ENCODE data around the gene VPS33B. TPM values are rescaled to one million over a fixed set of nuclear protein-coding genes. Genes with fewer than 3 reads are reported as not detected.

The VPS33B gene
- total RNA-seq, 1 experiment from 2014 or later, result 16.3 TPM

DNA sequence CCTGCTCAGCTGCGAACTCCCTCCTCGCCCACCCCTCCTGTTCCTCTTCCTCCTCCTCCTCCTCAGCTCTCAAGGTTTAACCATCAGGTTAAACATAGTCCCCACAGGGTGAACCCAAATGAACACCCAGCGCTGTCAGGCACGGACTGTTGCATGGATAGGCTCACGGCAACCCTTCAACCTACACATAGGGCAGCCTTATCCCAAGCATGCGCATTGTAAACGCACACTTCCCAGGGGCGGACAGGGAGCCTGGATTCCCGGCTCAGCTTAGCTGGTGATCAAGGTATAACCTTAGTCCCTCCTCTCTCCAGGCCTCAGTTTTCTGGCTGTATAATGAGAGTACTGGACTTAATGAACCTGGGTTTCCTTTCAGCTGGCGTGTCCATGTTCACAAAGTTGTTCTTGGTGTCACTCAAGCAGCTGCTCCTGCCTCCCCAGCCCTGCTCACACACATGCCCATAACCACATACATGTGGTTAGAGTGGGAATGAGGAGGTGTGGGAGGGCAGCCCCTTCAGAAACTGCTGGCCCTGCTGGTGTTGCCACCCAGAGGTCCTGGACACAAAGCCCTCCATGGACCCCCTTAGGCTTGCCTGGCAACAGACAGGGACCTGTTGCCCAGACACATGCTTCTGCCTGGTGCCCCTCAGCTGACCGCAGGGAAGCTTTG lies 20.9 kb upstream of the VPS33B start:
- Histone ChIP-seq H2BK5ac (ENCODE audit: insufficient read length, low read length) (no peak overlapping the region), H3K14ac (ENCODE audit: insufficient read depth, low read length) (no peak overlapping the region), H3K79me1 (ENCODE audit: insufficient read depth, low read depth, low read length, poor library complexity, severe bottlenecking) (no peaks in the 10 kb centered on the region), H2BK120ac (ENCODE audit: low read depth, low read length, poor library complexity, severe bottlenecking) (no peak overlapping the region), H3K23ac (ENCODE audit: insufficient read length, low read depth, low read length) (no peak overlapping the region), H3K27me3 (ENCODE audit: insufficient read depth, low read length) (no peaks in the 10 kb centered on the region), H3K4me2 (ENCODE audit: insufficient read depth, insufficient read length, low read length) (no peak overlapping the region), H3K4ac (ENCODE audit: low read depth, low read length) (no peak overlapping the region), H3K23me2 (ENCODE audit: insufficient read length, low read depth, low read length, poor library complexity, severe bottlenecking) (no peaks in the 10 kb centered on the region), H3T11ph (ENCODE audit: low read length) (no peak overlapping the region), H2BK15ac (ENCODE audit: low read depth, low read length) (no peak overlapping the region), H3K4me1 (ENCODE audit: insufficient read depth, low read length) (no peaks in the 10 kb centered on the region), H4K5ac (ENCODE audit: insufficient read length, low read depth, low read length) (no peak overlapping the region), H4K91ac (ENCODE audit: insufficient read length, low read depth, low read length) (no peak overlapping the region), H2BK20ac (ENCODE audit: low read depth, low read length, poor library complexity, severe bottlenecking) (no peak overlapping the region), H4K20me1 (ENCODE audit: control insufficient read depth, insufficient read depth, insufficient read length) (no peaks in the 10 kb centered on the region), H2AFZ (ENCODE audit: low read length) (no peak overlapping the region), H2BK12ac (ENCODE audit: insufficient read length, low read depth, low read length) (no peak overlapping the region), H3K18ac (ENCODE audit: insufficient read length, low read depth, low read length) (no peak overlapping the region), H2AK5ac (ENCODE audit: insufficient read length, low read length) (no peak overlapping the region), H3K79me2 (ENCODE audit: insufficient read depth, low read length) (no peaks in the 10 kb centered on the region), H3K9ac (ENCODE audit: extremely low read depth, insufficient read length, low read length) (no peak overlapping the region), H3K27ac (ENCODE audit: insufficient read length, low read depth, low read length) (no peak overlapping the region), H4K8ac (replicated peaks; ENCODE audit: insufficient read length, low read depth, low read length) (no peak overlapping the region), H3K56ac (ENCODE audit: insufficient read length, low read depth, low read length) (no peak overlapping the region), H3K9me3 (ENCODE audit: control insufficient read depth, low read depth, low read length) (no peaks in the 10 kb centered on the region)
- H3K9me3 Mint-ChIP-seq, result no peaks in the 10 kb centered on the region; a peak in 1 of 5 replicates
- no peak for DNase-seq
- H3K4me3 Mint-ChIP-seq, result no peak overlapping the region
- no peak overlapping the region; a peak in 1 of 7 replicates for H3K27ac Mint-ChIP-seq
- TF ChIP-seq, protein P1, sequence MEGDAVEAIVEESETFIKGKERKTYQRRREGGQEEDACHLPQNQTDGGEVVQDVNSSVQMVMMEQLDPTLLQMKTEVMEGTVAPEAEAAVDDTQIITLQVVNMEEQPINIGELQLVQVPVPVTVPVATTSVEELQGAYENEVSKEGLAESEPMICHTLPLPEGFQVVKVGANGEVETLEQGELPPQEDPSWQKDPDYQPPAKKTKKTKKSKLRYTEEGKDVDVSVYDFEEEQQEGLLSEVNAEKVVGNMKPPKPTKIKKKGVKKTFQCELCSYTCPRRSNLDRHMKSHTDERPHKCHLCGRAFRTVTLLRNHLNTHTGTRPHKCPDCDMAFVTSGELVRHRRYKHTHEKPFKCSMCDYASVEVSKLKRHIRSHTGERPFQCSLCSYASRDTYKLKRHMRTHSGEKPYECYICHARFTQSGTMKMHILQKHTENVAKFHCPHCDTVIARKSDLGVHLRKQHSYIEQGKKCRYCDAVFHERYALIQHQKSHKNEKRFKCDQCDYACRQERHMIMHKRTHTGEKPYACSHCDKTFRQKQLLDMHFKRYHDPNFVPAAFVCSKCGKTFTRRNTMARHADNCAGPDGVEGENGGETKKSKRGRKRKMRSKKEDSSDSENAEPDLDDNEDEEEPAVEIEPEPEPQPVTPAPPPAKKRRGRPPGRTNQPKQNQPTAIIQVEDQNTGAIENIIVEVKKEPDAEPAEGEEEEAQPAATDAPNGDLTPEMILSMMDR (conservative IDR thresholded peaks at IDR 0.05), result no peak
- H3K36me3 Mint-ChIP-seq (ENCODE audit: insufficient read depth in 1 of 3, low read depth in 3 of 3), result no peaks in the 10 kb centered on the region
- WGBS (ENCODE audit: extremely low coverage, insufficient read length, low lambda C conversion rate), result no CpG with 5 or more reads among the region's 11 CpGs
- peaks cover 13% of the 10 kb centered on the region for H3K27me3 Mint-ChIP-seq (ENCODE audit: low read depth)
- H3K4me1 Mint-ChIP-seq, result peaks cover 5 to 6% of the 10 kb centered on the region in 2 experiments; a peak in 3 of 4 replicates

Measured in H9 (cell line).